ENCODE measurements around the gene MAGI3. TPM values are rescaled to one million over a fixed set of nuclear protein-coding genes. Genes with fewer than 3 reads are reported as not detected.

The MAGI3 gene
- polyA plus RNA-seq, 2 of the 4 experiments (the other 2 are of a cell fraction) = 3.8 to 7.9 TPM

DNA sequence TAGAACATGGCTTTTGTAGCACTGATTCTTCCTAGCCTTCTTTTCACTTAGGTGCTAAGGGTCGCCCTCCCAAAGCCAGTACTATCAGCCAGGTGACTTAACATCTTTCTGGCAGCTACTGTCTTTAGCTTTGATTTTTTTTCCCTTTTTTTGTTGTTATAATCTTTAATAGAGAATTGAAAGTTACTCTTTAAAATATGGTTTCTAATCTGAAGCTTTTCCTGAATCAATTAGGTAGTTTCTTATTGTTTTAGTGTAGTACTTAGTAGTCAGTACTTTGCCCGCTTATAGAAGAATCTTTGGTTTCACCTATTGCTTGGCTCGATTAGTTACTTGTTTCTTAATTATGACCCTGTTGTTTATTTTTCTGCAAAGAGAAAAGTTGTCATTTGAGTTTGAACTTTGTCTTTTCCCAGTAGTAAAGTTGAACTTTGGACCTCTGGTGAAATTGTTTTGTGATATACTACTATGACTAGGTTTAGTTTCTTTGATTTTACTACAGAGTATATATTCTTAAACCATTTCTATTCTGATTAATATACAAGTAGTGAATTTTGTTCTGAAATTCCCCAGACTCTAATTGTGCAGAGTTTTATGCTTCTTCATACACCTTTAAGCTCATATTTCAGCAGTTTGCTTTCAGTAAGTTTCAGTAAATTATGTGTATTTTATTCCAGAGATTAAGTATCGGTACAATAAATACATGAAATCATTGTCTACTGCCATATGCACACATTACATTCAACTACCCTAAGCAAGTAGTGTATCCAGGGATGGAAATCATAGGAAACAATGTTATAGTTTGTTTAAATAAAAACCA is 3.9 kb downstream of the MAGI3 start:
- whole genome bisulfite sequencing (ENCODE audit: missing lambda C conversion rate) = 21% methylated on average over 4 of the region's 4 CpGs
- H3K4me2 ChIP-seq = peak overlapping the region; percentile 95
- DNase-seq (ENCODE audit: low read depth in 1 of 2, low spot score in 1 of 2) (no peak), FAIRE-seq (no peak), ATAC-seq (no peak)
- H3K27ac ChIP-seq = peak overlapping the region; percentile 16 to 58; a peak in 3 of 6 replicates
- TF ChIP-seq FOXS1 (CRISPR knock-in tag; IDR thresholded peaks at IDR 0.05) = no peak
- TF ChIP-seq POLR2A (IDR thresholded peaks at IDR 0.05; ENCODE audit: low read length) = no peak
- ChIA-PET CTCF (no interaction called here), POLR2A (no interaction called here)
- no peak overlapping the region for H3K4me3 ChIP-seq
- no peaks in the 10 kb centered on the region for H3K9me3 ChIP-seq
- peaks cover 66% of the 10 kb centered on the region for H3K4me1 ChIP-seq

DNA sequence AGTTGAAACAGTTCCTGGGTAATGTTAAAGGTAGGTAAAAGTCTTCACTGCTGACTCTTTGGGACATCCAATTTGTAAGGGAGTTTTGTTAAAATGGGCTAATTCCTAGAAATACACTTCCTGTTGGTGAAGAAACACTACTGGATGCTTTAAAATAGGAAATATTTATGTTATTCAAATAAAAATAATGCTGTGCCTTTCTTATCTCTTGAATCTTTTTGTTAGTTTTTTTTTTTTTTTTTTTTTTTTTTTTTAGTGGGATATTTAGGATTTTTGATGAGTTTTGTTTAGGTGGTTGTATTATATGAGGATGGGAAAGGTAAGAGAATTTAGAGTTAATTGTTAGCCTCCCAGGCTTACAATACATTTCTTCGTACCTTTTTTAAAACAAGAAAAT is 4.5 kb downstream of the MAGI3 start:
- no peaks in the 10 kb centered on the region for H3K9me3 ChIP-seq
- ChIA-PET POLR2A (no interaction called here), CTCF (no interaction called here)
- DNase-seq (ENCODE audit: low read depth in 1 of 2, low spot score in 1 of 2) (no peak), FAIRE-seq (no peak), ATAC-seq (no peak)
- TF ChIP-seq, protein P1, sequence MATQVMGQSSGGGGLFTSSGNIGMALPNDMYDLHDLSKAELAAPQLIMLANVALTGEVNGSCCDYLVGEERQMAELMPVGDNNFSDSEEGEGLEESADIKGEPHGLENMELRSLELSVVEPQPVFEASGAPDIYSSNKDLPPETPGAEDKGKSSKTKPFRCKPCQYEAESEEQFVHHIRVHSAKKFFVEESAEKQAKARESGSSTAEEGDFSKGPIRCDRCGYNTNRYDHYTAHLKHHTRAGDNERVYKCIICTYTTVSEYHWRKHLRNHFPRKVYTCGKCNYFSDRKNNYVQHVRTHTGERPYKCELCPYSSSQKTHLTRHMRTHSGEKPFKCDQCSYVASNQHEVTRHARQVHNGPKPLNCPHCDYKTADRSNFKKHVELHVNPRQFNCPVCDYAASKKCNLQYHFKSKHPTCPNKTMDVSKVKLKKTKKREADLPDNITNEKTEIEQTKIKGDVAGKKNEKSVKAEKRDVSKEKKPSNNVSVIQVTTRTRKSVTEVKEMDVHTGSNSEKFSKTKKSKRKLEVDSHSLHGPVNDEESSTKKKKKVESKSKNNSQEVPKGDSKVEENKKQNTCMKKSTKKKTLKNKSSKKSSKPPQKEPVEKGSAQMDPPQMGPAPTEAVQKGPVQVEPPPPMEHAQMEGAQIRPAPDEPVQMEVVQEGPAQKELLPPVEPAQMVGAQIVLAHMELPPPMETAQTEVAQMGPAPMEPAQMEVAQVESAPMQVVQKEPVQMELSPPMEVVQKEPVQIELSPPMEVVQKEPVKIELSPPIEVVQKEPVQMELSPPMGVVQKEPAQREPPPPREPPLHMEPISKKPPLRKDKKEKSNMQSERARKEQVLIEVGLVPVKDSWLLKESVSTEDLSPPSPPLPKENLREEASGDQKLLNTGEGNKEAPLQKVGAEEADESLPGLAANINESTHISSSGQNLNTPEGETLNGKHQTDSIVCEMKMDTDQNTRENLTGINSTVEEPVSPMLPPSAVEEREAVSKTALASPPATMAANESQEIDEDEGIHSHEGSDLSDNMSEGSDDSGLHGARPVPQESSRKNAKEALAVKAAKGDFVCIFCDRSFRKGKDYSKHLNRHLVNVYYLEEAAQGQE (IDR thresholded peaks at IDR 0.05) = no peak
- TF ChIP-seq POLR2AphosphoS2 (conservative IDR thresholded peaks at IDR 0.05; ENCODE audit: low read length) (no peak), EHF (CRISPR knock-in tag; IDR thresholded peaks at IDR 0.05) (no peak), CHD4 (IDR thresholded peaks at IDR 0.05; ENCODE audit: borderline replicate concordance) (no peak), RAD21 (conservative IDR thresholded peaks at IDR 0.05 in 1 of 2, IDR thresholded peaks at IDR 0.05 in 1 of 2) (no peak), HOXB13 (CRISPR knock-in tag; IDR thresholded peaks at IDR 0.05; ENCODE audit: low read depth) (no peak), SMC3 (IDR thresholded peaks at IDR 0.05) (no peak)
- TF ChIP-seq, protein P2, sequence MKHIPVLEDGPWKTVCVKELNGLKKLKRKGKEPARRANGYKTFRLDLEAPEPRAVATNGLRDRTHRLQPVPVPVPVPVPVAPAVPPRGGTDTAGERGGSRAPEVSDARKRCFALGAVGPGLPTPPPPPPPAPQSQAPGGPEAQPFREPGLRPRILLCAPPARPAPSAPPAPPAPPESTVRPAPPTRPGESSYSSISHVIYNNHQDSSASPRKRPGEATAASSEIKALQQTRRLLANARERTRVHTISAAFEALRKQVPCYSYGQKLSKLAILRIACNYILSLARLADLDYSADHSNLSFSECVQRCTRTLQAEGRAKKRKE (CRISPR knock-in tag; IDR thresholded peaks at IDR 0.05; ENCODE audit: low read depth) = no peak
- H3K4me3 ChIP-seq = no peak overlapping the region
- H3K4me2 ChIP-seq = peak overlapping the region; percentile 95
- 76% methylated on average over 1 of the region's 1 CpG for WGBS (ENCODE audit: missing lambda C conversion rate)
- peaks cover 66% of the 10 kb centered on the region for H3K4me1 ChIP-seq
- H3K27ac ChIP-seq = peak overlapping the region; percentile 16 to 58; a peak in 2 of 6 replicates

DNA sequence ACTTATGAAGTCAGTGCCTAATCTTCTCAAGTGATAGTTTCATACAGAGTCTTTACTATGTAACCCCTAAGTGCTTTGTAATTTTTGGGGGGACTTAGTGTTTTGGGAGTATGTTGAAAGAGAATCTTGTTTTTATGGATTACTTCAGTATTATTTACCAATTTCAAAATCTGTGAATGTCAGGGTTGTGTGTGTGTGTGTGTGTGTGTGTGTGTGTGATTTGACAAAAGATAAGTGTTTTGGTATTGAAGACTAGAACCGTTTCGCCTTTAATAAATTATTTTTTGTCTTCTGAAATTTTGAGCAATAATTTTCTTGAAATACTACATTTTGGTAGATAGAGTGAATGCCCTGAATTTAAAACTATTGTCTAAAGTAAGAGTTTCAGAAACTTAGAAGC is 5.8 kb downstream of the MAGI3 start:
- DNase-seq (ENCODE audit: low read depth in 1 of 2, low spot score in 1 of 2) (peak in 1 of 2 experiments; percentile 9), ATAC-seq (no peak), FAIRE-seq (no peak)
- peak overlapping the region in 1 of 2 experiments; percentile 37; a peak in 2 of 6 replicates for H3K27ac ChIP-seq
- 60% methylated on average over 2 of the region's 2 CpGs for WGBS (ENCODE audit: missing lambda C conversion rate)
- H3K4me1 ChIP-seq = peaks cover 66% of the 10 kb centered on the region
- ChIA-PET CTCF (interaction anchor here (1.2 kb wide), 2 partner anchors 57 to 217 kb away, joined by 3 read pairs; no protein-coding TSS in a partner anchor), POLR2A (interaction anchor here (0.5 to 1.2 kb wide), 4 partner anchors 8 to 323 kb away, joined by 3 to 4 read pairs (median 3); partner anchors contain the start of gene LRIG2)
- no peak overlapping the region for H3K4me3 ChIP-seq
- H3K4me2 ChIP-seq = peak overlapping the region; percentile 63
- no peaks in the 10 kb centered on the region for H3K9me3 ChIP-seq
- TF ChIP-seq ZNF302 (CRISPR knock-in tag; IDR thresholded peaks at IDR 0.05) = no peak
- no peak for TF ChIP-seq NR3C1 (IDR thresholded peaks at IDR 0.05)
- no peak for TF ChIP-seq HOXB13 (CRISPR knock-in tag; IDR thresholded peaks at IDR 0.05; ENCODE audit: low read depth)
- TF ChIP-seq, protein P2 (CRISPR knock-in tag; IDR thresholded peaks at IDR 0.05; ENCODE audit: low read depth) = no peak
- TF ChIP-seq NFE2L2 (conservative IDR thresholded peaks at IDR 0.05; ENCODE audit: low read length) = no peak

All from A549 (cell line).